ENCODE data around the gene MUL1.

DNA sequence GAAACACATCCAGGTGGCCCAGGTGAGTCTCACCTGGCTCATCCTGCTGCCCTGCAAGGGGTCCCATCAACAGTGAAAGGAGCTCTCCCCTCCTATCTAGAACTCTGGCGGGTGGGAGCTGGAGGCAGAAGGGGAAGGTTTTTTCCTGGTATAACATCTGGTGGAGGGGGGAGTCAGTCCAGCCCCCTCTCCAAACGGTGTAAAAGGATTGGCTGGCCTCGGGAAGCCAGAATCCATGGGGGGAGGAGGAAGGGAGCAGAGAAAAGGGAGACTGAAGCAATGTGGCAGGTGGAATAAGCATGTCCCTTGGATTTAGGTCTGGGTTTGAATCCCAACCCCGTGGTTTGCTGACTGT lies 20.7 kb downstream of the MUL1 start:
- TF ChIP-seq, protein P1, sequence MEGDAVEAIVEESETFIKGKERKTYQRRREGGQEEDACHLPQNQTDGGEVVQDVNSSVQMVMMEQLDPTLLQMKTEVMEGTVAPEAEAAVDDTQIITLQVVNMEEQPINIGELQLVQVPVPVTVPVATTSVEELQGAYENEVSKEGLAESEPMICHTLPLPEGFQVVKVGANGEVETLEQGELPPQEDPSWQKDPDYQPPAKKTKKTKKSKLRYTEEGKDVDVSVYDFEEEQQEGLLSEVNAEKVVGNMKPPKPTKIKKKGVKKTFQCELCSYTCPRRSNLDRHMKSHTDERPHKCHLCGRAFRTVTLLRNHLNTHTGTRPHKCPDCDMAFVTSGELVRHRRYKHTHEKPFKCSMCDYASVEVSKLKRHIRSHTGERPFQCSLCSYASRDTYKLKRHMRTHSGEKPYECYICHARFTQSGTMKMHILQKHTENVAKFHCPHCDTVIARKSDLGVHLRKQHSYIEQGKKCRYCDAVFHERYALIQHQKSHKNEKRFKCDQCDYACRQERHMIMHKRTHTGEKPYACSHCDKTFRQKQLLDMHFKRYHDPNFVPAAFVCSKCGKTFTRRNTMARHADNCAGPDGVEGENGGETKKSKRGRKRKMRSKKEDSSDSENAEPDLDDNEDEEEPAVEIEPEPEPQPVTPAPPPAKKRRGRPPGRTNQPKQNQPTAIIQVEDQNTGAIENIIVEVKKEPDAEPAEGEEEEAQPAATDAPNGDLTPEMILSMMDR (conservative IDR thresholded peaks at IDR 0.05 in 1 of 2, IDR thresholded peaks at IDR 0.05 in 1 of 2; ENCODE audit: low read depth in 1 of 2, low read length in 2 of 2), result no peak
- no peak for TF ChIP-seq EZH2 (IDR thresholded peaks at IDR 0.05; ENCODE audit: low read length, missing control alignments)

Data from fibroblast of lung (primary cell).